GM23338 (cell line): ENCODE measurements around the gene SAFB2. TPM values are rescaled to one million over a fixed set of nuclear protein-coding genes. Genes with fewer than 3 reads are reported as not detected.

Experiments used
- ATAC-seq: fragments of 200-7000 bp; cut with Tn5 transposase; 3 replicates; pipeline ENCODE4 v1.9.1; 2020
- DNase-seq: peaks from one replicate; pipeline ENCODE4 v3.0.0-alpha.2; 2015; ENCODE audit warnings: low spot score
- H2AFZ ChIP-seq: fragments of 200-600 bp; sonication (generic); 2 replicates; pipeline ENCODE4 v1.8.0; 2016; ENCODE audit warnings: antibody characterized with exemption, mild to moderate bottlenecking, moderate library complexity
- H3F3A ChIP-seq: fragments of 200-600 bp; sonication (generic); replicated peaks from 2 replicates; pipeline ENCODE4 v1.8.0; 2017; ENCODE audit warnings: antibody characterized with exemption, mixed run types, low read depth
- H3K27ac ChIP-seq: fragments of 200-600 bp; sonication (generic); 2 replicates; pipeline ENCODE4 v1.6.1; 2016; ENCODE audit warnings: low read depth
- H3K27me3 ChIP-seq: fragments of 200-600 bp; sonication (generic); 2 replicates; pipeline ENCODE4 v1.8.0; 2016; ENCODE audit warnings: mild to moderate bottlenecking, mixed run types, moderate library complexity; ENCODE audit not compliant: insufficient read depth
- H3K36me3 ChIP-seq: fragments of 200-600 bp; sonication (generic); 2 replicates; pipeline ENCODE4 v1.8.0; 2016; ENCODE audit warnings: mild to moderate bottlenecking; ENCODE audit not compliant: insufficient read depth
- H3K4me1 ChIP-seq: fragments of 200-600 bp; sonication (generic); 2 replicates; pipeline ENCODE4 v1.8.0; 2016; ENCODE audit warnings: mild to moderate bottlenecking, moderate library complexity; ENCODE audit not compliant: insufficient read depth
- H3K4me2 ChIP-seq: fragments of 200-600 bp; sonication (generic); 2 replicates; pipeline ENCODE4 v1.7.1; 2017; ENCODE audit warnings: mixed run types
- H3K4me3 ChIP-seq: fragments of 200-600 bp; sonication (generic); 2 replicates; pipeline ENCODE4 v1.6.1; 2016; ENCODE audit warnings: mixed run types
- H3K79me2 ChIP-seq: fragments of 200-600 bp; sonication (generic); replicated peaks from 2 replicates; pipeline ENCODE4 v1.8.0; 2017; ENCODE audit warnings: mild to moderate bottlenecking; ENCODE audit not compliant: insufficient read depth
- H3K9me2 ChIP-seq: fragments of 200-600 bp; sonication (generic); 2 replicates; pipeline ENCODE4 v1.8.0; 2017; ENCODE audit not compliant: insufficient read depth
- H4K20me1 ChIP-seq: fragments of 200-600 bp; sonication (generic); replicated peaks from 2 replicates; pipeline ENCODE4 v1.8.0; 2017; ENCODE audit warnings: mild to moderate bottlenecking; ENCODE audit not compliant: insufficient read depth
- H3K27ac Mint-ChIP-seq: 2 replicates; pipeline ENCODE4 v1.8.0; 2020; ENCODE audit warnings: inconsistent platforms, mild to moderate bottlenecking, moderate library complexity, mixed read lengths
- H3K27me3 Mint-ChIP-seq: 3 replicates; pipeline ENCODE4 v1.8.0; 2022; ENCODE audit warnings: low read depth, mild to moderate bottlenecking, moderate library complexity, mixed read lengths, inconsistent platforms; ENCODE audit not compliant: insufficient read depth, poor library complexity
- H3K36me3 Mint-ChIP-seq: 3 replicates; pipeline ENCODE4 v1.8.0; 2021; ENCODE audit warnings: low read depth, mild to moderate bottlenecking, inconsistent platforms, moderate library complexity, mixed read lengths
- H3K4me1 Mint-ChIP-seq: 3 replicates; pipeline ENCODE4 v1.8.0; 2020; ENCODE audit warnings: mild to moderate bottlenecking, inconsistent platforms, mixed read lengths
- H3K4me3 Mint-ChIP-seq: 3 replicates; pipeline ENCODE4 v1.8.0; 2021; ENCODE audit warnings: moderate library complexity, mild to moderate bottlenecking, inconsistent platforms, mixed read lengths
- H3K9me3 Mint-ChIP-seq: 3 replicates; pipeline ENCODE4 v1.8.0; 2020; ENCODE audit warnings: moderate library complexity, mild to moderate bottlenecking, inconsistent platforms, mixed read lengths
- CREB1 ChIP-seq: fragments of 250-450 bp; sonication (Bioruptor Pico); IDR thresholded peaks from 2 replicates; pipeline ENCODE4 v1.5.0; 2020; ENCODE audit warnings: low read depth, mild to moderate bottlenecking, moderate library complexity
- EZH2 ChIP-seq: fragments of 200-600 bp; sonication (generic); IDR thresholded peaks from one replicate; pipeline ENCODE4 v1.8.0; 2017; ENCODE audit warnings: antibody characterized with exemption, mild to moderate bottlenecking, low read depth; ENCODE audit not compliant: unreplicated experiment
- EZH2phosphoT487 ChIP-seq: fragments of 200-600 bp; sonication (generic); IDR thresholded peaks from one replicate; pipeline ENCODE4 v1.8.1; 2018; ENCODE audit warnings: antibody characterized with exemption; ENCODE audit not compliant: unreplicated experiment
- JUNB ChIP-seq: IDR thresholded peaks from one replicate; pipeline ENCODE4 v1.6.1; 2016; ENCODE audit warnings: antibody characterized with exemption; ENCODE audit not compliant: unreplicated experiment
- NANOG ChIP-seq: IDR thresholded peaks from 2 replicates; pipeline ENCODE4 v1.6.1; 2016; ENCODE audit warnings: antibody characterized with exemption, borderline replicate concordance
- POLR2AphosphoS5 ChIP-seq: IDR thresholded peaks from 2 replicates; pipeline ENCODE4 v1.6.1; 2016; ENCODE audit warnings: antibody characterized with exemption, low read depth
- ZNF114 ChIP-seq: fragments of 250-450 bp; sonication (Bioruptor Pico); IDR thresholded peaks from 2 replicates; pipeline ENCODE4 v1.5.0; 2020; ENCODE audit warnings: mild to moderate bottlenecking, moderate library complexity
- ZNF331 ChIP-seq: fragments of 250-450 bp; sonication (Bioruptor Pico); IDR thresholded peaks from 2 replicates; pipeline ENCODE4 v1.5.0; 2020; ENCODE audit warnings: low read depth, mild to moderate bottlenecking, moderate library complexity
- ZNF462 ChIP-seq: fragments of 250-450 bp; sonication (Bioruptor Pico); IDR thresholded peaks from 2 replicates; pipeline ENCODE4 v1.5.0; 2020; ENCODE audit warnings: mild to moderate bottlenecking, moderate library complexity
- polyA plus RNA-seq: library from polyadenylated mRNA; unstranded; fragments of >200 nt; fragmentation: Nextera tagmentation; extraction: Ambion mirVana; gene quantifications from 2 replicates; pipeline ENCODE4 v1.2.1, GENCODE V29; 2016
- total RNA-seq: library from RNA; depleted of rRNA; stranded (reverse); fragments of >200 nt; shearing (Covaris generic); gene quantifications from 2 replicates; pipeline ENCODE4 v1.2.3, GENCODE V29; 2014
- TF ChIP-seq, protein P1 (sequence below): IDR thresholded peaks from 2 replicates; pipeline ENCODE4 v1.6.1; 2016; ENCODE audit warnings: antibody characterized with exemption
- TF ChIP-seq, protein P2 (sequence below): IDR thresholded peaks from one replicate; pipeline ENCODE4 v1.6.1; 2018; ENCODE audit warnings: antibody characterized with exemption; ENCODE audit not compliant: unreplicated experiment

Gene SAFB2
- total and polyA plus RNA-seq, 2 experiments from 2014 or later: 37.7 to 102 TPM

DNA sequence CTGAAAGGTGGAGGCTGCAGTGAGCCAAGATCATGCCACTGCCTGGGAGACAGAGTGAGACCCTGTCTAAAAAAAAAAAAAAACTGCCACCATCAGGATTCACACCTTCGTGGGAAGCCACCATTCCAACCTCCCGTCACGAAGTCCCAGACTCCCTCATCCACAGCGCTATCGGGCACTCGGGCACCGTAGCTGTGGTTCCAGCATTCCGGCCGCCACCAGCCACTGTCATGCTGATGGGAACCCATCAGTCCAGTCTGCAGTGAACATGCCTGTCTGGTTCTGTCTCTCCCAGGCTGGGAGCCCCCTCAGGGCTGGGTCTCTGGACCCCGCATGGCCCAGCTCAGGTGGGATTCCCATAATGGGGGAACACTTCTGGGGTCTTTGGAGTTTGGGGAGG lies 82.4 kb downstream of the SAFB2 start (continued):
- no peak for TF ChIP-seq ZNF462 (CRISPR knock-in tag)
- TF ChIP-seq, protein P1, sequence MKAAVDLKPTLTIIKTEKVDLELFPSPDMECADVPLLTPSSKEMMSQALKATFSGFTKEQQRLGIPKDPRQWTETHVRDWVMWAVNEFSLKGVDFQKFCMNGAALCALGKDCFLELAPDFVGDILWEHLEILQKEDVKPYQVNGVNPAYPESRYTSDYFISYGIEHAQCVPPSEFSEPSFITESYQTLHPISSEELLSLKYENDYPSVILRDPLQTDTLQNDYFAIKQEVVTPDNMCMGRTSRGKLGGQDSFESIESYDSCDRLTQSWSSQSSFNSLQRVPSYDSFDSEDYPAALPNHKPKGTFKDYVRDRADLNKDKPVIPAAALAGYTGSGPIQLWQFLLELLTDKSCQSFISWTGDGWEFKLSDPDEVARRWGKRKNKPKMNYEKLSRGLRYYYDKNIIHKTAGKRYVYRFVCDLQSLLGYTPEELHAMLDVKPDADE: no peak
- TF ChIP-seq JUNB: no peak
- TF ChIP-seq CREB1: no peak
- no peak for TF ChIP-seq ZNF114 (CRISPR knock-in tag)

DNA sequence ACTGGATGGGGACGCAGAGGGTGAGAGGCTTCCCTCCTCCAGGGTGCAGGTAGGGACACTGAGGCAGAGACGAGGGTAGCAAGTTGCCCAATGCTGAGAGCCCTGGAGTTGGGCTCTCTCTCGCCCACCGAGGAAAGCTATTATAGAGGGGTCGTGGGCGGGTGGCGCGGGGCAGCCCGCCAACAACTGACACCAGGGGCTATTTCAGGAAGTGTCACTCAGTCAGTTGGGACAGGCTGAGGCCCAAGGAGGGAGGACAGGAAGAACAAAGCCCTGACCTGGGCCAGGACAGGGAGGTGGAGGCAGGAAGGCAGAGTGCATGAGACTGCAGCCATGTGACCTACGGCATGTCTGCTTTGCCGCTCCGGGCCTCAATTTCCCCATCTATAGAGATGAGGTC lies 84.7 kb downstream of the SAFB2 start:
- Histone ChIP-seq H3K79me2 (no peaks in the 10 kb centered on the region), H3K4me3 (no peak overlapping the region), H3K9me2 (no peaks in the 10 kb centered on the region), H3K4me2 (no peak overlapping the region), H3K4me1 (peaks cover 13% of the 10 kb centered on the region), H4K20me1 (no peaks in the 10 kb centered on the region), H3K27ac (no peak overlapping the region), H3K27me3 (peaks cover 11% of the 10 kb centered on the region; the same call in 1 of the 2 replicates), H3F3A (no peaks in the 10 kb centered on the region), H3K36me3 (no peaks in the 10 kb centered on the region; the same call in 1 of the 2 replicates), H2AFZ (no peak overlapping the region)
- peaks cover 33% of the 10 kb centered on the region for H3K9me3 Mint-ChIP-seq
- H3K36me3 Mint-ChIP-seq: peaks cover 19% of the 10 kb centered on the region
- TF ChIP-seq POLR2AphosphoS5 (no peak), EZH2phosphoT487 (no peak), NANOG (no peak), CREB1 (no peak), EZH2 (no peak), JUNB (no peak), ZNF331 (CRISPR knock-in tag) (no peak)
- TF ChIP-seq, protein P2, sequence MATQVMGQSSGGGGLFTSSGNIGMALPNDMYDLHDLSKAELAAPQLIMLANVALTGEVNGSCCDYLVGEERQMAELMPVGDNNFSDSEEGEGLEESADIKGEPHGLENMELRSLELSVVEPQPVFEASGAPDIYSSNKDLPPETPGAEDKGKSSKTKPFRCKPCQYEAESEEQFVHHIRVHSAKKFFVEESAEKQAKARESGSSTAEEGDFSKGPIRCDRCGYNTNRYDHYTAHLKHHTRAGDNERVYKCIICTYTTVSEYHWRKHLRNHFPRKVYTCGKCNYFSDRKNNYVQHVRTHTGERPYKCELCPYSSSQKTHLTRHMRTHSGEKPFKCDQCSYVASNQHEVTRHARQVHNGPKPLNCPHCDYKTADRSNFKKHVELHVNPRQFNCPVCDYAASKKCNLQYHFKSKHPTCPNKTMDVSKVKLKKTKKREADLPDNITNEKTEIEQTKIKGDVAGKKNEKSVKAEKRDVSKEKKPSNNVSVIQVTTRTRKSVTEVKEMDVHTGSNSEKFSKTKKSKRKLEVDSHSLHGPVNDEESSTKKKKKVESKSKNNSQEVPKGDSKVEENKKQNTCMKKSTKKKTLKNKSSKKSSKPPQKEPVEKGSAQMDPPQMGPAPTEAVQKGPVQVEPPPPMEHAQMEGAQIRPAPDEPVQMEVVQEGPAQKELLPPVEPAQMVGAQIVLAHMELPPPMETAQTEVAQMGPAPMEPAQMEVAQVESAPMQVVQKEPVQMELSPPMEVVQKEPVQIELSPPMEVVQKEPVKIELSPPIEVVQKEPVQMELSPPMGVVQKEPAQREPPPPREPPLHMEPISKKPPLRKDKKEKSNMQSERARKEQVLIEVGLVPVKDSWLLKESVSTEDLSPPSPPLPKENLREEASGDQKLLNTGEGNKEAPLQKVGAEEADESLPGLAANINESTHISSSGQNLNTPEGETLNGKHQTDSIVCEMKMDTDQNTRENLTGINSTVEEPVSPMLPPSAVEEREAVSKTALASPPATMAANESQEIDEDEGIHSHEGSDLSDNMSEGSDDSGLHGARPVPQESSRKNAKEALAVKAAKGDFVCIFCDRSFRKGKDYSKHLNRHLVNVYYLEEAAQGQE: no peak
- TF ChIP-seq, protein P1: no peak
- H3K27me3 Mint-ChIP-seq: peaks cover 16% of the 10 kb centered on the region
- DNase-seq (no peak), ATAC-seq (no peak)
- H3K4me3 Mint-ChIP-seq: no peak overlapping the region
- H3K27ac Mint-ChIP-seq: no peak overlapping the region
- peaks cover 12% of the 10 kb centered on the region for H3K4me1 Mint-ChIP-seq
